Measurements from ENCODE around the gene C1R. TPM values are rescaled to one million over a fixed set of nuclear protein-coding genes. Genes with fewer than 3 reads are reported as not detected.

Gene C1R
- total RNA-seq, 1 donor from 2014 or later: 2.5 TPM

GRCh38 chr12:7079826-7080125 is 12.5 kb downstream of the C1R start:
- peak; percentile 32 for DNase-seq (ENCODE audit: low read depth)
- H3K4me3 ChIP-seq (ENCODE audit: low read depth, low read length): no peak overlapping the region
- no peak for TF ChIP-seq CTCF (conservative IDR thresholded peaks at IDR 0.05; ENCODE audit: low read depth, low read length)

GRCh38 chr12:7078163-7078562 is 14.1 kb downstream of the C1R start:
- TF ChIP-seq CTCF (conservative IDR thresholded peaks at IDR 0.05; ENCODE audit: low read depth, low read length): no peak
- DNase-seq (ENCODE audit: low read depth): no peak
- no peak overlapping the region for H3K4me3 ChIP-seq (ENCODE audit: low read depth, low read length)

DNA sequence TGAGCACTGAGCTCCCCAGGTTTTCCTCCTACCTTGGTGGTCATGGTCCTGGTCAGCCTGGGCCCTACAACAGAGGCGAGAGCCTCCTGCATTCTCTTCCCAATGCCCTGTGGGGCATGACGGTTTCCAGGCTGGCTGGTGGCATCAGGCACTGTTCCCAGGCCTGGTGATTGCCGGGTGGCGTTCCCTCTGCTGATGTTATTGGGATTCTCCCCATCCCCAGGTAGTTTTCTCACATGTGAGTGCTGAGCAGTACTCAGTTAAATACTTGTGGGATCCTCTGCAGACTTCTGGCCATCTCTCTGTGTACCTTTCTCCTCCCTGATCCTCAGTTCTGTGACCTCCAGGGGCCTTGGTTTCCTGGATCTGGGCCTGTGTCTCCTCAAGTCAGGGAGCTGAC is 15.8 kb downstream of the C1R start:
- no peak overlapping the region for H3K4me3 ChIP-seq (ENCODE audit: low read depth, low read length)
- DNase-seq (ENCODE audit: low read depth): no peak
- no peak for TF ChIP-seq CTCF (conservative IDR thresholded peaks at IDR 0.05; ENCODE audit: low read depth, low read length)

DNA sequence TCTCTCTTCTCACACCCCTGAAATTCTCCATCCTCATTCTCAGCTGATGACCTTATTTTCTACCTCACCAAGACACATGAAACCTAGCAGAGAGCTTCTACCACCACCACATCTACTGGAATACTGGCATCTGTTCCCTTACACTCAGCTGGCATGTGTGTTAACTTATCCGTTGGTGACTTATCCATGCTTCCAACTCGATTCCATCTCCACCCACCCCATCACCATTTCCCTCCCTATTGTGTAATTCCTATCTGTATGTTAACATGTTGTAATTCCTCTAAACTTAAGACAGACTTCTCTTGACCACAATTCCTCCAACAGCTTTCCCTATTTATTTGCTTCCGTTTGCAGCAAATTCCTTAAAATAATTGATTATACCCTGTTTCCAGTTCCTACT is 16.3 kb downstream of the C1R start:
- H3K4me3 ChIP-seq (ENCODE audit: low read depth, low read length): no peak overlapping the region
- no peak for TF ChIP-seq CTCF (conservative IDR thresholded peaks at IDR 0.05; ENCODE audit: low read depth, low read length)
- DNase-seq (ENCODE audit: low read depth): no peak

GRCh38 chr12:7075518-7075917 is 16.7 kb downstream of the C1R start:
- no peak overlapping the region for H3K4me3 ChIP-seq (ENCODE audit: low read depth, low read length)
- no peak for DNase-seq (ENCODE audit: low read depth)
- TF ChIP-seq CTCF (conservative IDR thresholded peaks at IDR 0.05; ENCODE audit: low read depth, low read length): no peak

- no peak overlapping the region for H3K4me3 ChIP-seq (ENCODE audit: low read depth, low read length)
- no peak for DNase-seq (ENCODE audit: low read depth)
- TF ChIP-seq CTCF (conservative IDR thresholded peaks at IDR 0.05; ENCODE audit: low read depth, low read length): no peak
Observed at GRCh38 chr12:7073946-7074345, 18.3 kb downstream of the C1R start.

GRCh38 chr12:7072554-7072953 is 19.7 kb downstream of the C1R start:
- no peak overlapping the region for H3K4me3 ChIP-seq (ENCODE audit: low read depth, low read length)
- TF ChIP-seq CTCF (conservative IDR thresholded peaks at IDR 0.05; ENCODE audit: low read depth, low read length): no peak
- peak; percentile 25 for DNase-seq (ENCODE audit: low read depth)
